ENCODE data around the gene SLC6A9.

SLC6A9 gene

DNA sequence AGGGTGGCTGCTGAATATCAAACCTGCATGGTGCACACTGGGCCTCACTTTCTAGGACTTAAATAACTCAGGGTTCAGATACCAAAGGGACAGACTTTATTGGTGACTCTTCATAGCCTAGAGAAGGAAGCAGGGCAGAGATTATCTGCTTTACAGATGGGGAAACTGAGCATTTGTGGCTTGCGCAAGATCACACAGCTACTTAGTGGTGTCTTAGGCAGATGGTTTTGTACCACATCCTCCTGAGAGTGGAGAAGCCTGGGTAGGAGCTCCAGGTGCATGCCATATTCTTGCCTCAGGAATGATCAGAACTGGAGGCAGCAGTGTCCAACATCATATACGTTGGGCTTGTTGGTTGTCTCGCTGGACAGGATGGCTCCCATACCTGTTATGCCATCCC is 68.3 kb downstream of the SLC6A9 start:
- intact Hi-C loops (cut with DNase I): no loop called here
- no peak for DNase-seq

DNA sequence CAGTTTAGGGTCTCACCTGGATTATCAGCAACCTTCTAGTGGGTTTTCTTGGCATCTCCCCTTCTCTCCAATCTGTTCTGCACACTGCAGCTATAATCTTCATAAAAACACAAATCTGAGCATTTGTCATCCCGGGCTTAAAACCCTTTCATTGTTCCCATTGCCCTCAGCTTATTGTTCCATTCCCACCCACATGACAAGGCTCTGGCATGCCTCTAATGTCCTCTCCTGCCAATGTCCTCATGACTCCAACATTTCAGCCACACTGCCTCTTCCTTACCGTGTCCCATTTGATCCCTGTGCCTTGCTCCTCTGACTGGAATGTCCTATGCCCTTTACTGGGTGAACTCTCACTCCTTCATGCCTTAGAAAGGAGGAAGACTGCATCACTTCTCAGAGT is 68.9 kb downstream of the SLC6A9 start:
- intact Hi-C loops (cut with DNase I): no loop called here
- DNase-seq: peak in 21 of 42 donors; percentile 32 to 86 (median 60)

DNA sequence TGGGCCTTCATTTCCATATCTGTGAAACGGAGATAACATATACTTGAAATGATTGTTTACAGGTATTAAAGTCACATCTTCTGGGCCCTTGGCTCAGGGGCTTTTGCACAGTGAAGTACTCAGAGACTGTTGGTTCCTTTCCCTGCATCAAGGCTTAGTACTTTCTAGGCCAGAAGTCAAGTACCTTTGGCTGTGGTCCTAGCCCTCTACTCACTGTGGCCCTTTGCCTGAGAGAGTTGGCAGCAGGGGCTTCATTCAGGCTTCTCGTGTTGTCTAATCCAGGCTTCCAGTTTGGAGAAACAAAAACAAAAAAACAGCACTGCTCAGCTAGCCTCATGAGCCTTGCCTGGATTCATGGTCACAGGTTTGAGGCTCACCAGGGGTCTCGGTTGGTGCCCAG is 69.6 kb downstream of the SLC6A9 start:
- intact Hi-C loops (cut with DNase I): no loop called here
- peak in 1 of 42 donors; percentile 57 for DNase-seq

DNA sequence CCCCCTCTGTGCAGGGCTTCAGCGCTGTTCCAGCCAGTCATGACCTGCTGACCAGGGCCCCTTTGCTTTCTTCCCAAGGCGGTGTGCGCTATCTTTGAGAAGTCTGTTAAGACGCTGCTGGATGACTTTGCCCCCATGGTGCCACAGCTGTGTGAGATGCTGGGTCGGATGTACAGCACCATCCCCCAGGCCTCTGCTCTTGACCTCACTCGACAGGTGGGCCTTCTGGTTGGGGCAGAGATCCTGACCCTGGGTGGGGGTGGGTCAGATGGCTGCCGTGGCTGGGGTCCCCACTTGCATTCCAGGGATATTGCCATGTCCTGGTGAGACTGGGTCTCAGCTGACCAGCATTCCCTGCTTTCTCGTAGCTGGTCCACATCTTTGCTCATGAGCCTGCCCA is 70.5 kb downstream of the SLC6A9 start:
- DNase-seq: no peak
- intact Hi-C loops (cut with DNase I): no loop called here

DNA sequence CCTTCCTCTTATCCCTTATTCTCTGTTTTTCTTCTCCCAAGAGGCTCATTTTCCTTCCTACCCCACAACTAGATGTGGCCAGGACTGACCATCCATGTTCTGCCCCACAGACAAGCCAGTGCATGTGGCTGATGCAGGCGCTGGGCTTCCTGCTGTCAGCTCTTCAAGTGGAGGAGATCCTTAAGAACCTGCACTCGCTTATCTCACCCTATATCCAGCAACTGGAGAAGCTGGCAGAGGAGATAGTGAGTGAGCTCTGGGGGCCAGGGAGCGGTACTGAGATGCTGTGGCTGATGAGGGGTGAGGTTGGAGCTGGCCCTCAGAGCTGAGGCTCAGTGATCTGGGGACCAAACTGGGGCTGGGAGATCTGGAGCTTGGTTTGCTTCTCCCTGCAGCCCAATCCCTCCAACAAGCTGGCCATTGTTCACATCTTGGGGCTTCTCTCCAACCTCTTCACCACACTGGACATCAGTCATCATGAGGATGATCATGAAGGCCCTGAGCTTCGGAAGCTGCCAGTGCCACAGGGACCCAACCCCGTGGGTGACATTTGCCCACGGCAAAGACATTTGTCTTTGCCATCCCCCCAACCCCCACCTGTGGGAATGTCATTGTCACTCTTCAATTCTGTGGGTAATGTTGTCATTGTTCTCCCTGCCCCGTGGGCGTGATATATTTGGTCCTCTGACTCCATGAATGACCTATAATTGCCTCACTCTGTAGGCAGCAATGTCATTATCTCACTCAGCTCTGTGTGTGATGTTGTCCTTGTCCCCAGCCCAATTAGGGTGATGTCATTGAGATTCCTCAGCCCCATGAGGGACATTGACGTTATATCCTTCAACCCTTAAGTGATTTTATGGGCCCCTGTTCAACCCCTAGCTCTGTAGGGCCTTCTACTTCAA is 72.7 kb downstream of the SLC6A9 start:
- intact Hi-C loops (cut with DNase I): no loop called here
- peak in 7 of 42 donors; percentile 35 to 75 (median 44) for DNase-seq

DNA sequence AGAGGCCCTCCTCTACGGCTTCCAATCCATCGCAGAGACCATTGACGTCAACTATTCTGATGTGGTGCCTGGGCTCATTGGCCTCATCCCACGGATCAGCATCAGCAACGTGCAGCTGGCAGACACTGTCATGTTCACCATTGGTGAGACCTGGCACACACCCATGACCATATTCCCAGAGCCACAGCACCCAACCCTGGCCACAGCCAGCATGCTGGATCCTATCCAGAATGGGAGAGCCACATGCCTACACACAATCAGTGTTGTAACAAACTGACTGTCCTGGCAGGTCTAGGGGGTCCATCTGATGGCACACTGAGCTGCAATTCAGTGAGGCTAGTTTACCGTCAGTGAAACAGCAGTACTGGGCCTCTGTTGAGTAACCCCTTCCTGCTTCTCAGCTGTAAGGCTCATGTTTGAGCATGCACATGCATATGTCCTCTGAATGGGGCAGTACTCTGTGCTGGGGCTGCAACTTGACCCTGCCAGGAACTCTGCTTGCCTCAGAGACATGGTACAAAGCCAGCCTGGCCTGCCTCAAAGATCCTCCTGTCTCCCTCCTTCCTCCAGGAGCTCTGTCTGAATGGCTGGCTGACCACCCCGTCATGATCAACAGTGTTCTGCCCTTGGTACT is 73.7 kb downstream of the SLC6A9 start:
- peak in 1 of 42 donors; percentile 64 for DNase-seq
- intact Hi-C loops (cut with DNase I): no loop called here

DNA sequence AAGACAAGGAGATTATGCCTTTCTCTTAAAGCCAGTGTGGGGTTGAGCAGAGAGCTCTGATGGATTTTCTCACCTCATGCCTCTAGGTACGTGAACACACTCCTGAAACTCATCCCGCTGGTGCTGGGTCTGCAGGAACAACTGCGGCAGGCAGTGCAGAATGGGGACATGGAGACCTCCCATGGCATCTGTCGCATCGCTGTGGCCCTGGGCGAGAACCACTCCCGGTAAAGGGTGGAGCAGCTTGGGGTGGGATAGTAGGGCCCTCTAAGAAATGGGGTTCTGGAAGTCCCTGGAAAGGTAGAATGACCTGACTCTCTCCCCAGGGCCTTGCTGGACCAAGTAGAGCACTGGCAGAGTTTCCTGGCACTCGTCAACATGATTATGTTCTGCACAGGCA is 75.0 kb downstream of the SLC6A9 start:
- intact Hi-C loops (cut with DNase I): no loop called here
- no peak for DNase-seq

DNA sequence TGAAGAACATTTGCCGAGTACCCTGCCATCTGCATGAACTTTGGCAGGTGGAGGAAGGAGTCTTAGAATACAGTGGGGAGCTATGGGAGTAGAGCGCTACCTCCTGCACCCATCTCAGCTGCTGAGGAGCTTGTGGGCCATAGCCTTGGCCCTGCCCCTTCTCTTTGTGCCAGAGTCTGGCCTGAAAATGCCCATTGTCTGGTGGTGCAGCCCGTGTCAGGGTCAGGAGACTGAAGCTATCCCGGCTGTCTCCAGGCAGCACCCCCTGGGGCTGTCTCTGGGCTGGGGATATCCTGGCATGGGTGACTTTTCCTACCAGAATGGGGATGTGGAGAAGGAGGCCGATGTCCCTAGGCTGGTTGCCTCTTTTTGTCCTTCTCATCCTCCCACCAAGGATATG is 77.2 kb downstream of the SLC6A9 start:
- intact Hi-C loops (cut with DNase I): no loop called here
- DNase-seq: peak; percentile 73 to 95 (median 88)

DNA sequence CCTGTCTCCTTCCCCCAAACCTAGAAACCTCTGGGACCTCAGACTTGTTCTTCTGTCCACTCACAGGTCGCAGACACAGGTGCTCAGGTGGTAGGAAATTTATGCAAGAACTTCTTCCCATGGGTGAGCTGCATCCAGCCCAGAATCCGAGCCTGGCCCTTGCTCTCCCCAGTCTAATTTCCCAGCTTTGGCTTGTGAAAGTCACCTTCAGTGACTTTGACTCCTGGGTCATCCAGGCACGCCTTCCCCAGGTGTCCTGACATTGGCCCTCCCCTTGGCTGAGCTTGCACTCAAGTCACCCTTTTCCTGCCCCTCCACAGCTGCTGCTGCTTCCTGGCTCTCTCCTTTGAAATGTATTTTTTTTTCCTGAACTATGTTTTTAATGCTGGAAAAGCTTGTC is 77.9 kb downstream of the SLC6A9 start:
- intact Hi-C loops (cut with DNase I): no loop called here
- peak in 1 of 42 donors; percentile 35 for DNase-seq

DNA sequence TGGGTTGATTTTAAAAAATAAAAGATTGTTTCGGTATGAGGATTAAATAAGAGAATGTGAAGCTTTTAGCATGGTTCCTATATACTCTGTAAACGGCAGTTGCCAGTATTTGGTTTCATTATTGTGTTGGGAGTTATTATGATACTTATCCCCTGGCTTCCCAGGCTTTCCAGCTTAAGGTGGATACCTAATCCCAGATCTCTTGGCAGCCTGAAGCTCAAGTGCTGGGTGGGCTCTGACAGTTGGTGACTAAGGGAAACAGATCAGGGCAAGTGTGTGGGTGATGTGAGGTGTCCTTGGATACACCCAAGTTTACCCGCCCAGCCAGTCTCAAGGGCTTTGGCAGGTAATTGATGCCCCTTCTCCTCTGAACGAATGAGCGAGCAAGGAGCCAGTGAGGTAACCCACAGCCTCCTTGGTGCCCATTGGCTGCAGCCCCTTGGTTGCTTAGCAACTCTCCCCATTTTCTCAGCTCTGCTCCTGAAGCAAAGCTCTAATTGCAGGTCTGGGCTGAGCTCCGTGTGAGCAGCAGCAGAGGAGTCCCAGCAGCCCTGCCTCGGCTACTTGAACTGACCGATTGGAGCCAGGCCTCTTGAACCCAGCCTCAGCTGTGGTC is 78.4 kb downstream of the SLC6A9 start:
- intact Hi-C loops (cut with DNase I): no loop called here
- DNase-seq: peak in 30 of 42 donors; percentile 29 to 81 (median 56)

DNA sequence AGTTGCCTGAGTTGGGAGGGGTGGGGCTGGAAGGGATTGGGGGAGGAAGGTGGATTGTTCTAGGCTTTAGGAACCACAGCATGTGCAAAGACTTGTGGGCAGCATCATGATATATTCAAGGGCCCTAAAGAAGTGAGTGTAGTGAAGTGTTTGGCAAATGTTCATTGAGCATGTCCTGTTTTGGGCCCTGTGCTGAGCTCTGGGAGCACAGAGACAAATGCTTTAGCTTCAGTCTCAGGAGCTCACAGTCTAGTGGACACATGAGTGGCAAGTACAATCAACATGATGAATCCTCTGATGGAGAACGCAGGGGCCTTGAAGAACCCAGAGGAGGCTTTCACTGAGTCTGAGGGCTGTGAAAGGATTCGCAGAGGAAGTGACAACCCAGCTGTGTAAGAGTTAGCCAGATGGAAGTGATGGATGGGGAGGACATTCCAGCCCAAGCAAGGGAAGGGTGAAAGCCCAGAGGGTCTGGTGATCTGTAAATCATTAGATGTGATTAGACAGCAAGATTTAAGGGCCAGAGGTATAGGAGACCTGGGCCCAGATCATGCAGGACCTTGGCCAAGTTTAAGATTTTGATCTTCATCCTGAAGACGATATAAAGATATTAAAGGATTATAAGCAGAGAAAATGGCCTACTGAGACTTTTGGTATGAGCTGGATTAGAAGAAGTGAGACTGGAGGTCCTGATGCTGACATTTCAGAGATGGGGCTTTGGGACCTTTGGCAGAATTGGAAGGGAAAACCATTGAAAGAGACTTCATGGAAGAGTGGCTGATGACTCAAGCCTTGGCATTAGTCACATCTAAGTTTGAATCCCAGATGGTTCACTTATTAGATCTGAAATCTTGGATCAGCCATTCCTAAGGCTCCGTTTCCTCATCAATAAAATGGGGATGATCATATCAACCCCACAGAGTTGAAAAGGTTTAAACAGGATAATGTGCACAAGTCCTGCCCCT is 80.0 kb downstream of the SLC6A9 start:
- intact Hi-C loops (cut with DNase I): no loop called here
- no peak for DNase-seq

DNA sequence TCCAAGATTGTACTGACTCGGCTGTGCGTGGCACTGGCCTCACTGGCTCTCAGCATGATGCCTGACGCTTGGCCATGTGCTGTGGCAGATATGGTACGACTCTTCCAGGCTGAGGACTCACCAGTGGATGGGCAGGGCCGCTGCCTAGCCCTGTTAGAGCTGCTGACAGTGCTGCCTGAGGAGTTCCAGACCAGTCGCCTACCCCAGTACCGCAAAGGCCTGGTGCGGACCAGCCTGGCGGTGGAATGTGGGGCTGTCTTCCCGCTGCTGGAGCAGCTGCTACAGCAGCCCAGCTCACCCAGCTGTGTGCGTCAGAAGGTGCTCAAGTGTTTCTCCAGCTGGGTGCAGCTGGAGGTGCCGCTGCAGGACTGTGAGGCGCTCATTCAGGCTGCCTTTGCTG is 81.6 kb downstream of the SLC6A9 start:
- intact Hi-C loops (cut with DNase I): no loop called here
- DNase-seq: peak in 2 of 42 donors; percentile 50

DNA sequence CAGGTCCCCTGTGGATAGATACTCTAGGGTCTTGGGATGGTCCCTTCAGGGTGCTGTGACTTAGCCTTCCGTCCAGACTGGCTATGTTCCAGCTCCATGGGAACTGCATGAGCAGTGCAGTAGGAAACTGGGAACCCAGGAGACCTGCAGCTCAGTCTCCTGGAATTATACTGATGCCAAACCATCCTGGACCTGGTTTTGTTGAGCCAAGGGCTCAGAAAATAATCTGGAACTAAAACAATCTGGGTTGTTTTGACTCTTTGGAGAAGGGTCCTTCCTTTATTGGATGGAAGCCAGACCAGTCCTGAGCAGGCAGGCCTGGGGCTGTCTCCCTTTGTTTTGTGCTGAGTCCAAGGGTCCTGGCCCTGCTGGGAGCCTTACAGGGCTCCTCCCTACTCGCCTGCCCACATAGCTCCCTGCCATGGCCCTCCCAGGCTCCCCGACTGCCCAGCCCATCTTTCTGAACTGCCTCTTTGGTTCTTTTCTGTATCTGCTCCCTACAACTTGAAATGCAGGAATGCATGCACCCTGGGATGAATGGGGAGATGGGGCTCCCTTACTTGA is 83.3 kb downstream of the SLC6A9 start:
- intact Hi-C loops (cut with DNase I): no loop called here
- peak in 3 of 42 donors; percentile 39 to 62 (median 42) for DNase-seq

DNA sequence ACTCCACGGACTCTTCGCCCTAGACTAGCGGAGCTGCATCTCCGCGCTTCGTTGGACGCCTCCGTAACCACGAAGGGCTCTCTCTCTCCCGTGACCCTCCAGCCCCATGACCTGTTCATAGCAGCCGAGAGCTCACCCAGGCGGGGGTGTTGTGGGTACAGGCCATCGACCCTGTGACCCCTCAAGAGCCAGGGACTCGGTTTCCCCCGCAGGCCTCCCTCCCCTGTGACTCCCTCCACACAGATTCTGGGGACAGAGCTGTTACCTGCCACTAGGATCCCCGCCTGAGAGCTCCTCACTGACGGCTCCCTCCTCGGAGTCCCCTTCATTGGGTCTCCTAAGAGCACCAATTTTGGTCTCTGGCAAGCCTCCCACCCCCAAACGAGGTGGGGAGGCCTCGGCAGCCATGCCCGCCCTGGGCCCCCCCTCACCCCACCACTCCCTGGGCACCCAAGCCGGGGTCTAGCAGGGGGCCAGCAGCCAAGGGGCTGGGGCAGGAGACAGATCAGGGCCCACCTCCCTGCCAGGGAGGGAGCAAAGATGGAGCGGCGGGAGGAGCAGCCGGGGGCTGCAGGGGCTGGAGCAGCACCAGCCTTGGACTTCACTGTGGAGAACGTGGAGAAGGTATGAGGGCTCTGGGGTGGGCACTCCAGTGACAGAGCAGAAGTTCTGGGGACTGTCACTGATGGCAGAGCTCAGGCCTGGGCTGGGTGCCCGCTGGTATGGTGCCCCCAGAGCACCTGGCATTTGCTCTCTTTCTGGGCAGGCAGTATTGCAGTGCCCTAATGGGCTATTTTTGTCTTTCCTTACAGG is 84.0 kb downstream of the SLC6A9 start:
- intact Hi-C loops (cut with DNase I): no loop called here
- DNase-seq: peak in 1 of 42 donors; percentile 40

Measured in head of caudate nucleus (tissue), 42 donors.